CD14-positive monocyte (primary cell): ENCODE results near the gene DNAJC11. TPM values are rescaled to one million over a fixed set of nuclear protein-coding genes. Genes with fewer than 3 reads are reported as not detected.

ENCODE experiments used
- DNase-seq, 3 donors: peaks; one replicate each; pipeline ENCODE4 v3.0.0-alpha.2; 2011 to 2022
- H2AFZ ChIP-seq: 2 replicates; pipeline ENCODE4 v1.6.0; 2012; ENCODE audit warnings: mild to moderate bottlenecking, low read depth, low read length, inconsistent platforms; ENCODE audit not compliant: insufficient read depth, poor library complexity, severe bottlenecking
- H3K27ac ChIP-seq, 2 donors: 1 replicate in 1 of 2; 2 replicates in 1 of 2; pipeline ENCODE4 v1.5.1; 2012 to 2013; ENCODE audit warnings: low read length in 2 of 2, control low read depth in 1 of 2, inconsistent platforms in 1 of 2, low read depth in 1 of 2, mild to moderate bottlenecking in 1 of 2
- H3K27me3 ChIP-seq, 2 donors: one replicate each; pipeline versions ENCODE4 v1.6.0 to v1.6.1; 2011 to 2013; ENCODE audit warnings: low read length in 2 of 2; ENCODE audit not compliant: control insufficient read depth in 2 of 2, insufficient read depth in 2 of 2
- H3K36me3 ChIP-seq, 2 donors: replicated peaks in 1 of 2; 1 replicate in 1 of 2; 2 replicates in 1 of 2; pipeline versions ENCODE4 v1.5.1 to v1.6.1; 2012 to 2013; ENCODE audit warnings: low read length in 2 of 2, control low read depth in 1 of 2, inconsistent platforms in 1 of 2, mild to moderate bottlenecking in 1 of 2; ENCODE audit not compliant: insufficient read depth in 2 of 2, control insufficient read depth in 1 of 2
- H3K4me1 ChIP-seq, 2 donors: 1 replicate in 1 of 2; 2 replicates in 1 of 2; pipeline versions ENCODE4 v1.5.1 to v1.6.1; 2012 to 2013; ENCODE audit warnings: low read length in 2 of 2, control low read depth in 1 of 2, inconsistent platforms in 1 of 2, mild to moderate bottlenecking in 1 of 2, moderate library complexity in 1 of 2; ENCODE audit not compliant: insufficient read depth in 2 of 2, control insufficient read depth in 1 of 2
- H3K4me2 ChIP-seq: replicated peaks from 2 replicates; pipeline ENCODE3; 2012; ENCODE audit warnings: low read length, moderate library complexity, mild to moderate bottlenecking; ENCODE audit not compliant: poor library complexity, severe bottlenecking; ENCODE audit errors: extremely low read depth
- H3K4me3 ChIP-seq, 3 experiments: fragments of 200-600 bp in 1 of 3; sonication (generic) in 1 of 3; replicated peaks in 1 of 3; 1 replicate in 2 of 3; 2 replicates in 1 of 3; pipeline ENCODE4 v1.5.1; 2011 to 2013; ENCODE audit warnings: low read length in 3 of 3, mild to moderate bottlenecking in 3 of 3, control low read depth in 2 of 3, low read depth in 2 of 3, inconsistent platforms in 1 of 3, moderate library complexity in 1 of 3
- H3K79me2 ChIP-seq: 2 replicates; pipeline ENCODE4 v1.6.0; 2012; ENCODE audit warnings: mild to moderate bottlenecking, control low read depth, inconsistent platforms, low read length, moderate library complexity; ENCODE audit not compliant: insufficient read depth
- H3K9ac ChIP-seq: 2 replicates; pipeline ENCODE4 v1.6.0; 2017; ENCODE audit warnings: low read length, mild to moderate bottlenecking; ENCODE audit not compliant: insufficient read depth, poor library complexity, severe bottlenecking
- H3K9me3 ChIP-seq, 2 donors: replicated peaks in 1 of 2; 1 replicate in 1 of 2; 2 replicates in 1 of 2; pipeline versions ENCODE4 v1.5.1 to v1.6.1; 2012 to 2013; ENCODE audit warnings: low read length in 2 of 2, control low read depth in 1 of 2; ENCODE audit not compliant: control insufficient read depth in 1 of 2, insufficient read depth in 1 of 2
- H4K20me1 ChIP-seq: 2 replicates; pipeline ENCODE4 v1.6.0; 2012; ENCODE audit warnings: mild to moderate bottlenecking, low read length, control low read depth, moderate library complexity; ENCODE audit not compliant: insufficient read depth
- H3K27ac Mint-ChIP-seq, 7 donors: one replicate each; pipeline ENCODE4 v1.8.0; 2020; ENCODE audit warnings: mild to moderate bottlenecking in 7 of 7, mixed read lengths in 7 of 7, moderate library complexity in 6 of 7, inconsistent platforms in 2 of 7
- H3K27me3 Mint-ChIP-seq, 3 donors: one replicate each; pipeline ENCODE4 v1.8.0; 2021 to 2022; ENCODE audit warnings: low read depth in 3 of 3, mild to moderate bottlenecking in 3 of 3, mixed read lengths in 3 of 3, moderate library complexity in 3 of 3, inconsistent platforms in 1 of 3
- H3K36me3 Mint-ChIP-seq, 2 donors: one replicate each; pipeline ENCODE4 v1.8.0; 2020; ENCODE audit warnings: mixed read lengths in 2 of 2, inconsistent platforms in 1 of 2, mild to moderate bottlenecking in 1 of 2
- H3K4me1 Mint-ChIP-seq: one replicate; pipeline ENCODE4 v1.8.0; 2020; ENCODE audit warnings: mild to moderate bottlenecking, mixed read lengths
- H3K4me3 Mint-ChIP-seq, 2 donors: one replicate each; pipeline ENCODE4 v1.8.0; 2020; ENCODE audit warnings: mild to moderate bottlenecking in 2 of 2, mixed read lengths in 2 of 2, moderate library complexity in 1 of 2
- H3K9me3 Mint-ChIP-seq, 7 donors: one replicate each; pipeline ENCODE4 v1.8.0; 2020 to 2022; ENCODE audit warnings: mixed read lengths in 7 of 7, mild to moderate bottlenecking in 6 of 7, moderate library complexity in 6 of 7, inconsistent platforms in 2 of 7
- CTCF ChIP-seq: fragments of 200-600 bp; IDR thresholded peaks from one replicate; pipeline ENCODE4 v1.8.0; 2022; ENCODE audit warnings: antibody characterized with exemption, mild to moderate bottlenecking
- WGBS: methylation state at CpG from one replicate; pipeline ENCODE4 v1.1.5; 2013; ENCODE audit warnings: missing lambda C conversion rate; ENCODE audit not compliant: insufficient coverage; 5-methylcytosine and 5-hydroxymethylcytosine counted together
- intact Hi-C, 2 donors: fragments of 100-400 bp; cut with micrococcal nuclease; formaldehyde crosslinking; loops; one replicate each; pipeline versions ENCODE4 v1.15.0 to v1.15.1; 2023
- polyA plus RNA-seq, 3 donors: library from polyadenylated mRNA; depleted of rRNA in 1 of 3; unstranded in 2 of 3; stranded (reverse) in 1 of 3; fragments of 300-500 nt in 2 of 3; fragments of >200 nt in 1 of 3; fragmentation: Illumina TruSeq in 2 of 3; gene quantifications; 1 replicate in 2 of 3; 2 replicates in 1 of 3; pipeline ENCODE4 v1.2.3, GENCODE V29; 2012 to 2021

Gene DNAJC11
- polyA plus RNA-seq, 3 donors = 9.7 to 19.9 (median 15.8) TPM

- no peaks in the 10 kb centered on the region for H3K36me3 Mint-ChIP-seq
- no peak for DNase-seq
- Histone ChIP-seq H3K4me3 (no peak overlapping the region), H4K20me1 (no peaks in the 10 kb centered on the region), H3K9ac (no peak overlapping the region), H3K36me3 (no peaks in the 10 kb centered on the region), H3K4me1 (no peaks in the 10 kb centered on the region), H3K27ac (no peak overlapping the region), H3K79me2 (no peaks in the 10 kb centered on the region), H3K4me2 (no peak overlapping the region), H3K9me3 (no peaks in the 10 kb centered on the region), H2AFZ (no peak overlapping the region), H3K27me3 (no peaks in the 10 kb centered on the region)
- intact Hi-C loops = loop anchor here in 1 of 2 donors (5.0 kb wide), 1 partner anchor 44 kb away; no protein-coding TSS in a partner anchor
- peaks cover 0 to 4% (median 0%) of the 10 kb centered on the region in 7 donors for H3K9me3 Mint-ChIP-seq
- H3K4me1 Mint-ChIP-seq = peaks cover 13% of the 10 kb centered on the region
- peak overlapping the region in 1 of 7 donors; percentile 84 for H3K27ac Mint-ChIP-seq
- no peak for TF ChIP-seq CTCF
- WGBS = no CpG with 5 or more reads among the region's 5 CpGs
- no peak overlapping the region for H3K4me3 Mint-ChIP-seq
- H3K27me3 Mint-ChIP-seq = peaks cover 4 to 5% (median 4%) of the 10 kb centered on the region in 3 donors
Observed at GRCh38 chr1:6732942-6733341, 31.3 kb upstream of the DNAJC11 start.

- Mint-ChIP-seq H3K9me3 (peaks cover 0 to 2% (median 0%) of the 10 kb centered on the region in 7 donors), H3K36me3 (no peaks in the 10 kb centered on the region)
- no peaks in the 10 kb centered on the region for H3K9me3 ChIP-seq
Observed at GRCh38 chr1:6731905-6732304, 30.3 kb upstream of the DNAJC11 start.

More at GRCh38 chr1:6731905-6732304, 30.3 kb upstream of the DNAJC11 start:
- Histone ChIP-seq H3K4me2 (no peak overlapping the region), H3K36me3 (no peaks in the 10 kb centered on the region), H3K79me2 (no peaks in the 10 kb centered on the region), H2AFZ (no peak overlapping the region), H3K4me3 (no peak overlapping the region), H4K20me1 (no peaks in the 10 kb centered on the region), H3K27ac (no peak overlapping the region), H3K27me3 (no peaks in the 10 kb centered on the region), H3K4me1 (no peaks in the 10 kb centered on the region), H3K9ac (no peak overlapping the region)
- TF ChIP-seq CTCF = no peak
- WGBS = 80% methylated on average over 1 of the region's 3 CpGs
- H3K4me3 Mint-ChIP-seq = no peak overlapping the region
- no peak overlapping the region for H3K27ac Mint-ChIP-seq
- intact Hi-C loops = loop anchor here in 1 of 2 donors (5.0 kb wide), 1 partner anchor 45 kb away; no protein-coding TSS in a partner anchor
- DNase-seq = no peak
- peaks cover 4 to 5% (median 4%) of the 10 kb centered on the region in 3 donors for H3K27me3 Mint-ChIP-seq
- H3K4me1 Mint-ChIP-seq = peaks cover 17% of the 10 kb centered on the region
